Left ventricle myocardium inferior (tissue), 1 donor: Measurements from ENCODE around the gene CCDC3. TPM values are rescaled to one million over a fixed set of nuclear protein-coding genes. Genes with fewer than 3 reads are reported as not detected.

Experiments used
- DNase-seq: peaks from one replicate; pipeline ENCODE4 v3.0.0-alpha.2; 2020
- H3K27ac ChIP-seq: fragments of 200-600 bp; replicated peaks from 2 replicates; pipeline ENCODE4 v1.8.0; 2021
- H3K27me3 ChIP-seq: fragments of 200-600 bp; 2 replicates; pipeline ENCODE4 v1.8.0; 2021; ENCODE audit warnings: low read depth
- H3K36me3 ChIP-seq: fragments of 200-600 bp; 2 replicates; pipeline ENCODE4 v1.8.0; 2021
- H3K4me1 ChIP-seq: fragments of 200-600 bp; 2 replicates; pipeline ENCODE4 v1.8.0; 2021
- H3K4me3 ChIP-seq: fragments of 200-600 bp; 2 replicates; pipeline ENCODE4 v1.8.0; 2021; ENCODE audit warnings: mild to moderate bottlenecking, moderate library complexity
- H3K9me3 ChIP-seq: fragments of 200-600 bp; replicated peaks from 2 replicates; pipeline ENCODE4 v1.8.0; 2021
- CTCF ChIP-seq: fragments of 200-600 bp; IDR thresholded peaks from 2 replicates; pipeline ENCODE4 v1.8.0; 2021; ENCODE audit warnings: antibody characterized with exemption, mild to moderate bottlenecking, borderline replicate concordance
- intact Hi-C: fragments of 100-400 bp; cut with micrococcal nuclease; formaldehyde crosslinking; loops from one replicate; pipeline ENCODE4 v1.11.0; 2022
- total RNA-seq: library from RNA; stranded (reverse); fragmentation: NEBNext Ultra II Directional; extraction: Animal tissue kit (Norgen Biotek cat#: 25700); gene quantifications from one replicate; pipeline ENCODE4 v1.2.1, GENCODE V29; 2021
- donor health status: DM: no; HTN: yes; CAD: no; lungs with severe emphysema.

The CCDC3 gene
- total RNA-seq, 1 donor from 2014 or later = 5.8 TPM

- Histone ChIP-seq H3K27me3 (peaks cover 26% of the 10 kb centered on the region), H3K4me1 (no peaks in the 10 kb centered on the region), H3K9me3 (peaks cover 5% of the 10 kb centered on the region), H3K36me3 (no peaks in the 10 kb centered on the region), H3K4me3 (no peak overlapping the region), H3K27ac (no peak overlapping the region)
- DNase-seq = no peak
- intact Hi-C loops = no loop called here
- TF ChIP-seq CTCF = no peak
Measured at GRCh38 chr10:12916587-12916986, 84.9 kb downstream of the CCDC3 start.

DNA sequence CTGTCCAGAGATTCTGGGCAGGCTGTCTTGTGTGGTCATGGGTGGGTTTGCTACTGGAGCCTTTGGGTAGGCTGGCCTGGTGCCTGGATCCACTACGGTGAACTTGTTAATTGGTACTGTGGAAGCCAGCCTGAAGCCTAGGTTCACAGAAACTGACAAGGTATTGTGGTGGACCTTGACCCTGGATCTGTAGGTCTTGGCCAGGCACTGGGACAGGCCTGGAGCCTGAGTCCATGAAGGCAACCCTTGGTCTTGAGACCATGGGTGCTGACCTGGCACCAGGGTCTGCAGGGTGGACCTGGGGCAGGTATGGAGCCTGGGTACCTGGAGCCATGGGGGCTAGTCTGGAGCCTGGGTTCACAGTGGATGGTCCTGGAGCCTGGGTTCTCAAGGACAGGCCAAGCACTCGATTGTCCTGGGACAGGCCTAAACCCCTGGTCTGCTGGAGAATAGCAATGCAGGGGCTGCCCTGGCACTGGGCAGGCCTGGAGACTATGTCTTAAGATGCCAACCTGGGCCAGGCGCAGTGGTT lies 85.8 kb downstream of the CCDC3 start:
- Histone ChIP-seq H3K27ac (no peak overlapping the region), H3K4me3 (no peak overlapping the region), H3K27me3 (peaks cover 26% of the 10 kb centered on the region), H3K4me1 (no peaks in the 10 kb centered on the region), H3K9me3 (peaks cover 5% of the 10 kb centered on the region), H3K36me3 (no peaks in the 10 kb centered on the region)
- DNase-seq = no peak
- intact Hi-C loops = no loop called here
- TF ChIP-seq CTCF = no peak

DNA sequence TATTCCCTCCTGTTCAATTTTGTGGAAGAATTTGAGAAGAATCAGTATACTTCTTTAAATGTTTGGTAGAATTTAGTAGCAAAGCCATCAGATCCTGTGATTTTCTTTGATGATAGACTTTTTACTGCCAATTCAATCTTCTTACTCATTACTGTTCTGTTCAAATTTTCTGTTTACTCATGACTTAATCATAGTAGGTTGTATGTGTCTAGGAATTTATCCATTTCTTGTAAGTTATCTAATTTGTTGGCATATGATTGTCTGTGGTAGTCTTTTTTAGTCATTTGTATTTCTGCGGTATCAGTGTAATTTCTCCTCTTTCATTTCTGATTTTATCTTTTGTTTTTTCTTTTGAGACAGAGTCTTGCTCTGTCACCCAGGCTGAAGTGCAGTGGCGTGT lies 87.4 kb downstream of the CCDC3 start:
- intact Hi-C loops = no loop called here
- peaks cover 5% of the 10 kb centered on the region for H3K9me3 ChIP-seq
- TF ChIP-seq CTCF = no peak

DNA sequence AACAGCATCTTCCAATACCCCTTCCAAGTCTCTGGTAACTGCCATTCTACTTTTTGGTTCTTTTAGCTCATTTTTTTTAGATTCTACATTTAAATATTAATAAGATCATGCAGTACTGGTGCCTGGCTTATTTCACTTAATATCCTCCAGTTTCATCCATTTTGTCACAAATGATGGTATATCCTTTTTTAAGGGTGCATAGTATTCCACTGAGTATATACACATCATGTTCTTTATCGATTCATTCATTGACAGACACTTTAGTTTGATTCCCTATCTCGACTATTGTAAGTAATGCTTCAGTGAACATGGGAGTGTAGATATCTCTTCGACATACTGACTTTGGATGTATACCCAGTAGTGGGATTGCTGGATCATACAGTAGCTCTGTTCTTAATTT lies 89.7 kb downstream of the CCDC3 start:
- TF ChIP-seq CTCF = no peak
- intact Hi-C loops = no loop called here
- no peak for DNase-seq
- Histone ChIP-seq H3K27ac (no peak overlapping the region), H3K9me3 (peaks cover 5% of the 10 kb centered on the region), H3K4me1 (no peaks in the 10 kb centered on the region), H3K36me3 (no peaks in the 10 kb centered on the region), H3K27me3 (peaks cover 29% of the 10 kb centered on the region), H3K4me3 (no peak overlapping the region)

More for the DNA sequence above, 87.4 kb downstream of the CCDC3 start:
- H3K36me3 ChIP-seq = no peaks in the 10 kb centered on the region
- H3K4me3 ChIP-seq = no peak overlapping the region
- peaks cover 34% of the 10 kb centered on the region for H3K27me3 ChIP-seq
- no peaks in the 10 kb centered on the region for H3K4me1 ChIP-seq
- no peak overlapping the region for H3K27ac ChIP-seq
- DNase-seq = no peak

GRCh38 chr10:12910835-12911234 lies 90.7 kb downstream of the CCDC3 start:
- H3K27me3 ChIP-seq = peaks cover 28% of the 10 kb centered on the region
- no peak for TF ChIP-seq CTCF
- intact Hi-C loops = no loop called here
- H3K27ac ChIP-seq = no peak overlapping the region
- no peaks in the 10 kb centered on the region for H3K4me1 ChIP-seq
- no peak for DNase-seq
- no peak overlapping the region for H3K4me3 ChIP-seq
- no peaks in the 10 kb centered on the region for H3K36me3 ChIP-seq
- peaks cover 5% of the 10 kb centered on the region for H3K9me3 ChIP-seq

GRCh38 chr10:12909836-12910185 lies 91.7 kb downstream of the CCDC3 start:
- Histone ChIP-seq H3K4me1 (no peaks in the 10 kb centered on the region), H3K27ac (no peak overlapping the region), H3K36me3 (no peaks in the 10 kb centered on the region), H3K9me3 (peaks cover 5% of the 10 kb centered on the region), H3K4me3 (no peak overlapping the region), H3K27me3 (peaks cover 29% of the 10 kb centered on the region)
- no peak for DNase-seq
- intact Hi-C loops = no loop called here
- TF ChIP-seq CTCF = no peak
